Stimulated activated naive CD8-positive, alpha-beta T cell treated with anti-CD3 and anti-CD28 coated beads, Interleukin-15, amount 100 ng/mL, for 72 hours (primary cell): ENCODE results near the gene STAG3.
"Not testable (repeated sequence)": the region's sequence is repeated elsewhere in the genome, so short reads cannot be mapped to it uniquely, and the experiment has no call there.

Source experiments
- ATAC-seq: fragments of 150-1000 bp; cut with Tn5 transposase; 2 replicates; pipeline ENCODE4 v1.10.0; 2021; ENCODE audit warnings: mild to moderate bottlenecking, moderate library complexity
- DNase-seq, 2 donors: peaks; one replicate each; pipeline ENCODE4 v3.0.0; 2021 to 2022
- H3K27ac Mint-ChIP-seq, 2 donors: one replicate each; pipeline ENCODE4 v1.8.0; 2022; ENCODE audit warnings: mild to moderate bottlenecking in 2 of 2, mixed read lengths in 2 of 2, moderate library complexity in 2 of 2
- H3K27me3 Mint-ChIP-seq: one replicate; pipeline ENCODE4 v1.8.0; 2022; ENCODE audit warnings: mixed read lengths
- H3K4me1 Mint-ChIP-seq: one replicate; pipeline ENCODE4 v1.8.0; 2022; ENCODE audit warnings: mild to moderate bottlenecking, mixed read lengths
- H3K4me3 Mint-ChIP-seq, 2 donors: one replicate each; pipeline ENCODE4 v1.8.0; 2022; ENCODE audit warnings: mild to moderate bottlenecking in 2 of 2, mixed read lengths in 2 of 2, moderate library complexity in 1 of 2
- H3K9me3 Mint-ChIP-seq, 2 donors: one replicate each; pipeline ENCODE4 v1.8.0; 2022; ENCODE audit warnings: mixed read lengths in 2 of 2

STAG3 gene

GRCh38 chr7:100177045-100178001 is at the start of gene STAG3, which contains the start of gene GPC2:
Gene STAG3 (plus strand): TSS chr7:100177918. CDS start chr7:100180557, 2,639 bp downstream.
Gene GPC2 (minus strand): TSS chr7:100177381. CDS start chr7:100177199, 182 bp downstream.
- Mint-ChIP-seq H3K4me3 (peak within 1 kb of the TSS; percentile 87), H3K4me1 (peaks cover 54% of the 10 kb centered on the region), H3K27ac (peak within 1 kb of the TSS; percentile 78 to 85), H3K27me3 (peaks cover 6% of the 10 kb centered on the region), H3K9me3 (peaks cover 0 to 7% of the 10 kb centered on the region in 2 donors)
- peak; percentile 89 for ATAC-seq
- peak; percentile 99 for DNase-seq

- peak overlapping the region; percentile 94 to 99 for H3K4me3 Mint-ChIP-seq
- no peak overlapping the region for H3K27ac Mint-ChIP-seq
- H3K4me1 Mint-ChIP-seq = peaks cover 49% of the 10 kb centered on the region
- H3K9me3 Mint-ChIP-seq = no peaks in the 10 kb centered on the region
- no peak for DNase-seq
- no peak for ATAC-seq
- H3K27me3 Mint-ChIP-seq = no peaks in the 10 kb centered on the region
Observed at GRCh38 chr7:100128637-100128963, 49.1 kb upstream of the STAG3 start.

GRCh38 chr7:100130220-100130607 is 47.5 kb upstream of the STAG3 start:
- H3K27me3 Mint-ChIP-seq, H3K27ac Mint-ChIP-seq, H3K4me3 Mint-ChIP-seq, ATAC-seq, H3K9me3 Mint-ChIP-seq, DNase-seq: not testable (repeated sequence)
- peaks cover 38% of the 10 kb centered on the region for H3K4me1 Mint-ChIP-seq

GRCh38 chr7:100130608-100131453 is 46.9 kb upstream of the STAG3 start:
- peaks cover 32% of the 10 kb centered on the region for H3K4me1 Mint-ChIP-seq
- H3K27me3 Mint-ChIP-seq = no peaks in the 10 kb centered on the region
- peak overlapping the region; percentile 60 to 69 for H3K4me3 Mint-ChIP-seq
- DNase-seq (peak; percentile 82 to 84), ATAC-seq (no peak)
- peak overlapping the region in 1 of 2 donors; percentile 62 for H3K27ac Mint-ChIP-seq
- no peaks in the 10 kb centered on the region for H3K9me3 Mint-ChIP-seq

GRCh38 chr7:100132126-100132525 is 45.6 kb upstream of the STAG3 start:
- H3K4me1 Mint-ChIP-seq = peaks cover 28% of the 10 kb centered on the region
- no peak overlapping the region for H3K27ac Mint-ChIP-seq
- no peaks in the 10 kb centered on the region for H3K9me3 Mint-ChIP-seq
- DNase-seq (no peak), ATAC-seq (no peak)
- H3K4me3 Mint-ChIP-seq = no peak overlapping the region
- H3K27me3 Mint-ChIP-seq = no peaks in the 10 kb centered on the region

- ATAC-seq (peak; percentile 78), DNase-seq (peak; percentile 56 to 69)
- Mint-ChIP-seq H3K27ac (no peak overlapping the region), H3K27me3 (no peaks in the 10 kb centered on the region), H3K9me3 (no peaks in the 10 kb centered on the region), H3K4me3 (no peak overlapping the region), H3K4me1 (peaks cover 30% of the 10 kb centered on the region)
Observed at GRCh38 chr7:100132697-100133151, 45.0 kb upstream of the STAG3 start.

GRCh38 chr7:100137851-100138760 is 39.6 kb upstream of the STAG3 start:
- Mint-ChIP-seq H3K4me1 (peaks cover 18% of the 10 kb centered on the region), H3K4me3 (no peak overlapping the region), H3K9me3 (no peaks in the 10 kb centered on the region), H3K27ac (peak overlapping the region in 1 of 2 donors; percentile 19), H3K27me3 (no peaks in the 10 kb centered on the region)
- DNase-seq (no peak), ATAC-seq (no peak)

- no peak for DNase-seq
- Mint-ChIP-seq H3K4me3 (no peak overlapping the region), H3K4me1 (peaks cover 18% of the 10 kb centered on the region), H3K27ac (no peak overlapping the region), H3K9me3 (no peaks in the 10 kb centered on the region), H3K27me3 (no peaks in the 10 kb centered on the region)
- ATAC-seq = no peak
Observed at GRCh38 chr7:100141555-100141949, 36.2 kb upstream of the STAG3 start.

GRCh38 chr7:100142461-100142860 is 35.3 kb upstream of the STAG3 start:
- no peak overlapping the region for H3K27ac Mint-ChIP-seq
- H3K4me1 Mint-ChIP-seq = peaks cover 18% of the 10 kb centered on the region
- no peaks in the 10 kb centered on the region for H3K27me3 Mint-ChIP-seq
- ATAC-seq = no peak
- H3K4me3 Mint-ChIP-seq = no peak overlapping the region
- DNase-seq = no peak
- no peaks in the 10 kb centered on the region for H3K9me3 Mint-ChIP-seq

GRCh38 chr7:100146350-100146749 is 31.4 kb upstream of the STAG3 start:
- ATAC-seq, H3K9me3 Mint-ChIP-seq, DNase-seq, H3K4me3 Mint-ChIP-seq, H3K27me3 Mint-ChIP-seq, H3K27ac Mint-ChIP-seq: not testable (repeated sequence)
- peaks cover 26% of the 10 kb centered on the region for H3K4me1 Mint-ChIP-seq

- H3K4me3 Mint-ChIP-seq = no peak overlapping the region
- DNase-seq (no peak), ATAC-seq (no peak)
- H3K27me3 Mint-ChIP-seq = no peaks in the 10 kb centered on the region
- no peaks in the 10 kb centered on the region for H3K9me3 Mint-ChIP-seq
- H3K4me1 Mint-ChIP-seq = peaks cover 31% of the 10 kb centered on the region
- no peak overlapping the region for H3K27ac Mint-ChIP-seq
Observed at GRCh38 chr7:100147278-100147677, 30.4 kb upstream of the STAG3 start.

- Mint-ChIP-seq H3K4me3 (peak overlapping the region; percentile 97 to 99), H3K4me1 (peaks cover 41% of the 10 kb centered on the region), H3K27me3 (no peaks in the 10 kb centered on the region), H3K27ac (peak overlapping the region; percentile 84 to 89), H3K9me3 (no peaks in the 10 kb centered on the region)
- ATAC-seq (peak; percentile 28), DNase-seq (no peak)
Observed at GRCh38 chr7:100148225-100148558, 29.5 kb upstream of the STAG3 start.

GRCh38 chr7:100148559-100149328 is 29.0 kb upstream of the STAG3 start, which contains the start of gene LAMTOR4:
Gene LAMTOR4 (plus strand): TSS chr7:100148918. CDS start chr7:100148973, 55 bp downstream.
- peak within 1 kb of the TSS; percentile 89 to 99 for H3K27ac Mint-ChIP-seq
- H3K27me3 Mint-ChIP-seq = no peaks in the 10 kb centered on the region
- no peaks in the 10 kb centered on the region for H3K9me3 Mint-ChIP-seq
- H3K4me3 Mint-ChIP-seq = peak within 1 kb of the TSS; percentile 97 to 99
- peaks cover 45% of the 10 kb centered on the region for H3K4me1 Mint-ChIP-seq
- DNase-seq = peak; percentile 97 to 99
- peak; percentile 98 for ATAC-seq

GRCh38 chr7:100152404-100152803 is 25.3 kb upstream of the STAG3 start:
- H3K27me3 Mint-ChIP-seq = no peaks in the 10 kb centered on the region
- DNase-seq (no peak), ATAC-seq (no peak)
- peak overlapping the region in 1 of 2 donors; percentile 62 for H3K27ac Mint-ChIP-seq
- peaks cover 81% of the 10 kb centered on the region for H3K4me1 Mint-ChIP-seq
- H3K4me3 Mint-ChIP-seq = peak overlapping the region in 1 of 2 donors; percentile 1
- no peaks in the 10 kb centered on the region for H3K9me3 Mint-ChIP-seq
